SK-N-MC (cell line): ENCODE data around the gene RGS17.

Experiments
- EZH2 ChIP-seq: fragments of 200-600 bp; sonication (generic); IDR thresholded peaks from one replicate; pipeline ENCODE4 v1.6.1; 2017; ENCODE audit warnings: antibody characterized with exemption
- POLR2AphosphoS5 ChIP-seq: IDR thresholded peaks from 2 replicates; pipeline ENCODE4 v1.6.1; 2012; ENCODE audit warnings: mild to moderate bottlenecking, low read depth, low read length, borderline replicate concordance

GRCh38 chr6:152976749-152977148 is 154.3 kb downstream of the RGS17 start:
- TF ChIP-seq POLR2AphosphoS5, result no peak
- no peak for TF ChIP-seq EZH2
